Mucosa of gallbladder (tissue), 1 donor: Measurements from ENCODE around the gene CUL9. TPM values are rescaled to one million over a fixed set of nuclear protein-coding genes. Genes with fewer than 3 reads are reported as not detected.

Experiments
- DNase-seq: peaks from one replicate; pipeline ENCODE4 v3.0.0-alpha.2; 2020; ENCODE audit warnings: low spot score
- total RNA-seq: library from RNA; stranded (reverse); gene quantifications from one replicate; pipeline ENCODE4 v1.2.1, GENCODE V29; 2021
- donor health status: DM: no; HTN: no; CAD: no.

CUL9 gene
- total RNA-seq, 1 donor from 2014 or later: 50.0 TPM

DNA sequence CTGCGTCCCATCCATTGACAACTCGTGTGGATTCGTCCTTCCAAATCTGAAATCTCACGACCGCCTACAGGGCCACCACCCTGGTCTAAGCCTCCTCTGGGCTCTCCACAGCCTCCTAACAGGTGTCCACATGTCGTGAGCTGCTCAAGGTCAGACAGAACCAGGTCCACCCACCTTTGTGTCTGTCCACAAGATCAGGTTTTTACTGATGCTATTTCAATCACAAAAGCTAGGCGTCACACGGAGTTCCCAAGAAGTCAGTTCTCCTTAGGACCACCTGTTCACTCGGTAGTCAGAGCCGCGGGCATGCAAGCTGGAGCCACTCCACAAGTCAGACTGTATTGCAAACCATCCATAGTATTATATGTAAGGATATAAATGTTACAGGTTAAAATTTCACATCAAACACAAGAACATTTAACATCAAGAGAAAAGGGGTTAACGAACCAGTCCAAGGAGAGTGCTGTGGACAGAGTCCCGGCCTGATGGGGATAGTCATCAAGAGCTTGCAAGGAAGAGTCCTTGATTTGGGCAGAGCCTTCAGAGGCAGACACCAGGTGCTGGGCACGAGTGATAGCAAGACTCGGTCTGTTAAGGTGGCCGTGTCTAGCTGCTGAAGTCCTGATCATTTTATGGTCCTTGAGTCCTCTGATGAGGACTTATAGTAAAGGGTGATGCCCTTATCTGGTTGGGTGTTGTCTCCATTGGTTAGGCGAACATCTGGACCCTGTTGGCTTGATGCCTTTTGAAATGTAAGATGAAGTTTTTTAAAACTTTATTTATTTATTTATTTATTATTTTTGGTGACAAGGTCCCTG lies 48.0 kb downstream of the CUL9 start:
- DNase-seq: no peak

DNA sequence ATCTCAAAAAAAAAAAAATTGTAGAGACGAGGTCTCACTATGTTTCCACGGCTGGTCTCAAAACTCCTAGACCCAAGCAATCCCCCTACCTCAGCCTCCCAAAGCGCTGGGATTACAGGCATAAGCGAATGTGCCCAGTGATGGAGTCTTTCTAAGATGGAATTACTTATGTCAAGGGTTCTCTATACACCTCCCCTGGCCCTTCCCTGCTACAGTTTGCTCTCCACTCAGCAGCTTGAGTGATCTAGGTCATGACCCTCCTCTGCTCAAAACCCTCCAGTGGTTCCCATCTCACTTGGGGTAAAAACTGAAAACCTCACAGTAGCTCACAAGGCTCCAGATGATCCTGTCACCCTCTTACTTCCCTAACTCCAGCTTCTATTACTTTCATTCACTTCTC lies 49.1 kb downstream of the CUL9 start:
- no peak for DNase-seq

DNA sequence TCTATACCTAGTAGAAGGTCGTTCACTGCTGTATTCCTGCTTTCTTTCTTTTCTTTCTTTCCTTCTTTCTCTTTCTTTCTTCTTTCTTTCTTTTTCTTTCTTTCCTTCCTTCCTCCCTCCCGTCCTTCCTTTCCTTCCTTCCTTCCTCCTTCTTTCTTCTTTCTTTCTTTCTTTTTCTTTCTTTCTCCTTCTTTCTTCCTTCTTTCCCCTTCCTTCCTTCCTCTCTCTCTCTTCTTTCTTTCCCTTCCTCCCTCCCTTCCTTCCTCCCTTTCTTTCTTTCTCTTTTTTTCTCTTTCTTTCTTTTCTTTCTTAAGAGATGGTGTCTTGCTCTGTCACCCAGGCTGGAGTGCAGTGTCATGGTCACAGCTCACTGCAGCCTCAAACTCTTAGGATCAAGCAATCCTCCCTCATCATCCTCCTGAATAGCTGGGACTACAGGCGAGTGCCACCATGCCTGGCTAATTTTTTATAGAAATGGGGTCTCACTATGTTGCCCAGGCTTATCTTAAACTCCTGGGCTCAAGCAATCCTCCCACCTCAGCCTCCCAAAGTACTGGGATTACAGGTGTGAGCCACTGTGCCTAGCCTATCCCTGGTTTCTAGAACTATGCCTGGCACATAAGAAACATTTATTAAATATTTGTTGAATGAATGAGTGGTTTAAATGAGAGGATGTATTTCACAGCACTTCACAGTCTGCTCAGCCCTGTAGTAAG lies 49.9 kb downstream of the CUL9 start:
- DNase-seq: no peak

DNA sequence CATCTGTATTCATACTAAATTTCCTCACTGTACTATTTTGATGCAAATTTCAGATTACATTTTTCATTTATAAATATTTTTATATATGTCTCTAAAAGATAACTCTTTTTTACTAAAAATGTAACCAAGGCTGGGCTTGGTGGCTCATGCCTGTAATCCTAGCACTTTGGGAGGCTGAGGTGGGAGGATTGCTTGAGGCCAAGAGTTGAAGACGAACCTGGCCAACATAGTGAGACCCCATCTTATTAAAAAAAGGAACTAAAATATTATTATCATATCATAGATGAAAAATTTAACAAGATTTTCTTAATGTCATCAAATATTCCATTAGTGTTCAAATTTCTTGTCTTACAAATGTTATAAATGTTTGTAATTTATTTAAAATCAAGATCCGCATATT lies 53.8 kb downstream of the CUL9 start:
- no peak for DNase-seq

GRCh38 chr6:43239054-43239453 lies 57.1 kb downstream of the CUL9 start:
- no peak for DNase-seq

GRCh38 chr6:43240950-43241349 lies 59.0 kb downstream of the CUL9 start:
- DNase-seq: no peak

DNA sequence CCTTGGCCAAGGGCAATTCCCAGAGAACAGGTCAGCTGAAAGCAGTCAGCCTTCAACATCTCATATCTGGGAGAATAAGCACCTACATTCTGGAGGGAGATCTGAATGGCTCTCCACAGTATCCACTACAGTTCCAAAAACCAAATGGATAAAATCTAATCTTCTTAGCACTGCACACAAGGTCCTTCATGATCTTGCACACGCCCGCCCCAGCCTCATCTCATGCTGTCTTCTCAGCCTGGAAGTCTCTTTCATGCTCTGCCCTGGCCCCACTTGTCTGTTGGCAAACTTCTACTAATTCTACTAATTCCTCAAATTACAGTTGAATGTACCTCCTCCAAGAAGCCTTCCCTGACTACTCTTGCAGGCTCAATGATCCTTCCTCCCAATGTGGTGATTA lies 59.5 kb downstream of the CUL9 start:
- no peak for DNase-seq

DNA sequence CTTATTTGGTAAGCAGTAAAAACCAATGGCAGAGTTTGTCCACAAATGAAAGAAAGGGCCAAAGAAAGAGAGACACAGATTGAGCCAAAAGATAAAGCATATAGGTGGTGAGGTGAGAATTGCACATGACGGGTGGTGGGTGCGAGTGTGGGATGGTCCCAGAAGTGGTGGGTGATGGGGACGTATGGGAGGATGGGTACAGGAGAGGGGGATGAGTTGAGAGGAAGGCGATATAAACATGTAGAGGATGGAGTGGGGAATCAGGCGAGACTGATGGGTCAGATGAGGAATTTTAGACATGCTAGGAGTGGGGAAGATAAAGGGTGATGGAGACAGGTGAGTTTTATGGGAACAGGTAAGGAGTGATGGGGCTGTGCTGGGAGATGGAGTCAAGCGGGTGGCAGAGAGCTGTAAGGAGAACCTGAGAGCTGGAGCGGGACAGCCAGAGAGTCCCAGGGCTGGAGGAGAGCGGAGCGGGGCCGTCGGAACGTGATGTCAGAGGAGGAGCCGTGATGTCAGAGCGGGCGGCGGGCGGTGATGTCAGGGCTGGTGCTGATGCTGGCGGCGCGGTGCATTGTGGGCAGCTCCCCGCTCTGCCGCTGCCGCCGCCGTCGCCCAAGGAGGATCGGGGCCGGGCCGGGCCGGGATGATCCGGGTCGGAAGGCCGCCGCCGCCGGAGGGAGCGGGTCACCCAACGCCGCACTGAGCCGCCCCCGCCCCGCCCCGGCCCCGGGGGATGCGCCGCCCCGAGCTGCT lies 61.1 kb downstream of the CUL9 start, which contains the start of gene TTBK1:
Gene TTBK1 (plus strand): TSS at position 574 of the 756 bp plus-strand sequence. CDS start 3,180 bp downstream, outside the sequence.
- no peak for DNase-seq

GRCh38 chr6:43243664-43244321 lies 61.8 kb downstream of the CUL9 start:
- DNase-seq: no peak

DNA sequence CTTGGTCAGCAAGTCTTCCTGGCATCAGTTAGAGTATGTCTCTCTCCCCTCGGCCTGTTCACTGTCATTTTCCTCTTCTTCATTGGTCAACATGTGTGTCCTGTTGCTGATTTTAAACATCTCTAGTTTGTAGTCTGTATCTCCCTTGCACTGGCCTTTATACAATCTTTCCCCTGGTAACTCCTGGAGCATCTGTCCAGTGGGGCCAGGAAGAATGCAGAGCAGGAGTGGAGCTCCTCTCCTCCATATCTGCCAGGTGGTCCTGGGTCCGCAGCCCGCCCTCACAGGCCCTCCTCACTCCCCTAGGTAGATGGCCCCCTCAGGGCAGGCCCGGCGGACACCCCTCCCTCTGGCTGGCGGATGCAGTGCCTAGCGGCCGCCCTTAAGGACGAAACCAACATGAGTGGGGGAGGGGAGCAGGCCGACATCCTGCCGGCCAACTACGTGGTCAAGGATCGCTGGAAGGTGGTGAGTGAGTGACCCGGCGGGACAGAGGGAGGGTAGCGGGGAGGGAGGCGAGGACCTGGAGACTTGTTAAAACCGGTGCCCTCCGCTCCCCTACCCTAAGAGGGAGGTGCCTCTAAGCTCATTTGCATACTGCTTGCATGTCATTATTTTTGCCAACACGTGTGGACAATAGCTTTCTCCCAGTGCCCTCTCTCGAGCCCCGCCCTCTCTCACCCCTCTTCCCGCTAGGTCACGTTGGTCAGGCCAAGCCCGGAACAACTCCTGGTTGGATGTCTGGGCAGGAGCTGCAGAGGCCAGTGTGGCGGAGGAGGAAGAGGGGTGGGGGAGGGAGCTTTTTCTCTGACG lies 64.5 kb downstream of the CUL9 start:
- DNase-seq: peak; percentile 61

DNA sequence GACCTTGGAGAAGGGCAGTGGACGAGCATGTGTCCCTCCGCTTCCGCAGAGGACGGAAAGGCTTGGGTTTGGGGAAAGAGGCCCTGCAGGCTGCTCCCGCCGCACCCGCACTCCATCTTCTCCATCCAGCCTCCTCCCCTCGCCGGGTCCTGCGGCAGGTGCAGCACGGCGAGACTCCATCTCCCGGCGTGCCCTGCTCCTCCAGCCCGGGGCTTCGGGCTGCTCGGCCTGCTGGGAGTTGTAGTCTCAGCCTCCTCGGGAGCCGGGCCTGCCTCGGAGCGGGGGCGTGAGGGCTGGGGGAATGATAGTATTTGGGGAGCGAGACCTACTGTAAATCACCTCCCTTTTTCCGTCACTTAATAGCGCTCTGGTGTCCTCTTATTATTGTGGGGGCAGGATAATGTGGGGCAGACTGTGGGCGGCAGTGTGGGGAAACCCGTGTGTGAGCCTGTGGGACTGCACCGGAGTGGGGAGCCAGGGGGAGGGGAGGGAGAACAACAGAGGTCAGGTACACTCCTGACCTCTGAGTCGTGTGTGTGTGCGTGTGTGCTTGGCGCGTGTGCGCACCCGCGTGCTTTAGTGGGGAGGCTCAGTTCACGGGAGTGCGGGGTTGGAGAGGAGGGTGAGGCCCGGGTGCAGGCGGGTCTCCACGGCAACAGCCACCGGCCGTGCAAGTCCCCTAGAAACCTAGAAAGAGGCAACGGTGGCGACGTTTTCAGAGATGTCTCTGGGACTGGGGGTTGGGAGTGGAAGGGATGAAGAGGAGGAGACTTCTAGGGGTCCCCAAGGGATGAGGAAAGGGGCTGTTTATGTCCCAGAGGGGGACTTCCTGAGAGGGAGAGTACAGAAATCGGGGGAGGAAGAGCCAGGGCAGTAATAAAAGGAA lies 65.4 kb downstream of the CUL9 start:
- peak; percentile 77 for DNase-seq

DNA sequence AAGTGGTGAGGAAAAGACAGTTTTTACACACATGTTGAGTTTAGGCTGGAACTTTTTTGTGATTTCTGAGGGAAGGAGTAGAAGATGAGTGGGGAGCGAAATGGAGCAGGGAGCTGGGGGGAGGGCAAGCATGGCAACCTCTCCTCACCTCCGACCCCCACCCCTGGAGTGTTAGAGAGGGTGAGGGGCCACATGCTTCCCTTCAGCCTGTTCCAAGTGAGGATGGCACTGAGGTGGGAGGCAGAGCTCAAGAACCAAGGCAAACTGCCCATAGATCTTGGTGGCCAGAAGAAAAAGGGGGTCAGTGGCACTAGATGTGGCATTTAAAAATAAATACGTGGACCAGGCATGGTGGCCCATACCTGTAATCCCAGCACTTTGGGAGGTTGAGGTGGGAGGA lies 66.1 kb downstream of the CUL9 start:
- DNase-seq: no peak

GRCh38 chr6:43248791-43249190 lies 66.8 kb downstream of the CUL9 start:
- no peak for DNase-seq

DNA sequence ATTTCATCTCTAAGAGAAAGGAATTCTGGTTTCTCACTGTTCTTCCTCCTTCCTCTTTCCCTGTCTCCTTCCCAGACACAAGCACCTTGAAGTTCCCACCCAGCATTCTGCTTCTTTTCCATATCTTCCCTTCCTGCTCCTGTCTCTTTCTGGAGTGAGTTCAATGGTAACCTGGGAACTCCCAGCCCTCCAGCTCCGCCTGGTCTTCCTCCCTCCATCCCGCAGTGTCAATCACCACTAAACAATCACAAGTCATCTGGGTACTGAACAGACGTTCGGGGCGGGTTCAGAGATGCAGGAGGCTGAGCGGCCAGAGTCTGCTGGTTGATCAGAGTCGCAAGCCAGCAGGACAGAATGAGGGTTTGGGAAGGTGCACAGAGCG lies 69.0 kb downstream of the CUL9 start:
- no peak for DNase-seq

DNA sequence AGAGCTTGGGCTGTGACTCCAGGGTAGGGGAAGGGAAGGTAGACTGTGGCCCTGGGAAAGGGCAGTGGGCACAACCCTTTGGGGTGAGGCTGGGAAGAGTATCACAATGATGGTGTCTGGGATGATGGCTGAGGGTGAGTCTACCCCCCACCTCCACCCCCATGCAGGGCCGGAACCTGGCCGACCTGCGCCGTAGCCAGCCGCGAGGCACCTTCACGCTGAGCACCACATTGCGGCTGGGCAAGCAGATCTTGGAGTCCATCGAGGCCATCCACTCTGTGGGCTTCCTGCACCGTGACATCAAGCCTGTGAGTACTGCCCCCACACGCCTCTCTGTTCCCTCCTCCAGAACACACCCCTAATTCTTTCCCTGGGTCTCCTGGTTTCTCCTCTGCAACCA lies 71.4 kb downstream of the CUL9 start:
- no peak for DNase-seq

GRCh38 chr6:43254138-43254817 lies 72.3 kb downstream of the CUL9 start:
- no peak for DNase-seq

- no peak for DNase-seq
Measured at GRCh38 chr6:43254846-43255245, 72.8 kb downstream of the CUL9 start.

- no peak for DNase-seq
Measured at GRCh38 chr6:43255408-43256054, 73.5 kb downstream of the CUL9 start.
